Progenitor cell of endocrine pancreas (in vitro differentiated cells): Measurements from ENCODE around the gene CDADC1. TPM values are rescaled to one million over a fixed set of nuclear protein-coding genes. Genes with fewer than 3 reads are reported as not detected.
A peak's percentile ranks its signal among the peaks of the same experiment; 100 is the strongest.

Experiments
- DNase-seq: peaks from one replicate; pipeline ENCODE4 v3.0.0; 2021; ENCODE audit warnings: low spot score; ENCODE audit not compliant: unreplicated experiment
- H3K27ac Mint-ChIP-seq: 2 replicates; pipeline ENCODE4 v1.8.0; 2021; ENCODE audit warnings: mild to moderate bottlenecking, moderate library complexity, mixed read lengths
- H3K27me3 Mint-ChIP-seq: 2 replicates; pipeline ENCODE4 v1.8.0; 2021; ENCODE audit warnings: mixed read lengths
- H3K36me3 Mint-ChIP-seq: 2 replicates; pipeline ENCODE4 v1.8.0; 2022; ENCODE audit warnings: mixed read lengths; ENCODE audit not compliant: insufficient read depth
- H3K4me1 Mint-ChIP-seq: 2 replicates; pipeline ENCODE4 v1.8.0; 2021; ENCODE audit warnings: low read depth, mixed read lengths
- H3K4me3 Mint-ChIP-seq: 2 replicates; pipeline ENCODE4 v1.8.0; 2021; ENCODE audit warnings: low read depth, mild to moderate bottlenecking, moderate library complexity, mixed read lengths
- H3K9me3 Mint-ChIP-seq: 2 replicates; pipeline ENCODE4 v1.8.0; 2021; ENCODE audit warnings: low read depth, mixed read lengths
- total RNA-seq: library from RNA; stranded (reverse); gene quantifications from 2 replicates; pipeline ENCODE4 v1.2.1, GENCODE V29; 2021
- TF ChIP-seq, protein P1 (sequence below): fragments of 200-600 bp; sonication (generic); IDR thresholded peaks from one replicate; pipeline ENCODE4 v1.5.0; 2021; ENCODE audit warnings: antibody characterized with exemption, mild to moderate bottlenecking; ENCODE audit not compliant: unreplicated experiment

The CDADC1 gene
- total RNA-seq, 1 donor from 2014 or later, result 11.7 TPM

DNA sequence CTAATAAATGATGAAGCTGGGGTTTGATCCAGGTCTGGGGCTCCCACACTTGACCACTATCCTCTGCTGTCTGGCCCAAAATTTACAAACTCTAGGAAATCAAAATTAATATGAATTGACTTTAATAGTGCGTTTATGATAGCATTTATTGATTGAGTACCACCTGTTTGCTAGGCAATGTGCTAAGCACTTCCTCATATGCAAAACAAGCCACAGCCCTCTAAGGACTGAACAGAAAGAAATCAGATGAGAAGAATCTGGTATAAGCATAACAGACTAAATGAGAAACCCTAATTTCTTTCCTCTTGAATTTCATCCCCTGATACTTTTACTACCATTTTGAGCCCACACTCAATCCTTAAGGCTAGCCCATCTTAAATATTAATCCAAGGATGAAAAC, 34.2 kb upstream of the CDADC1 start:
- TF ChIP-seq, protein P1, sequence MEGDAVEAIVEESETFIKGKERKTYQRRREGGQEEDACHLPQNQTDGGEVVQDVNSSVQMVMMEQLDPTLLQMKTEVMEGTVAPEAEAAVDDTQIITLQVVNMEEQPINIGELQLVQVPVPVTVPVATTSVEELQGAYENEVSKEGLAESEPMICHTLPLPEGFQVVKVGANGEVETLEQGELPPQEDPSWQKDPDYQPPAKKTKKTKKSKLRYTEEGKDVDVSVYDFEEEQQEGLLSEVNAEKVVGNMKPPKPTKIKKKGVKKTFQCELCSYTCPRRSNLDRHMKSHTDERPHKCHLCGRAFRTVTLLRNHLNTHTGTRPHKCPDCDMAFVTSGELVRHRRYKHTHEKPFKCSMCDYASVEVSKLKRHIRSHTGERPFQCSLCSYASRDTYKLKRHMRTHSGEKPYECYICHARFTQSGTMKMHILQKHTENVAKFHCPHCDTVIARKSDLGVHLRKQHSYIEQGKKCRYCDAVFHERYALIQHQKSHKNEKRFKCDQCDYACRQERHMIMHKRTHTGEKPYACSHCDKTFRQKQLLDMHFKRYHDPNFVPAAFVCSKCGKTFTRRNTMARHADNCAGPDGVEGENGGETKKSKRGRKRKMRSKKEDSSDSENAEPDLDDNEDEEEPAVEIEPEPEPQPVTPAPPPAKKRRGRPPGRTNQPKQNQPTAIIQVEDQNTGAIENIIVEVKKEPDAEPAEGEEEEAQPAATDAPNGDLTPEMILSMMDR, result no peak
- Mint-ChIP-seq H3K4me3 (no peak overlapping the region), H3K4me1 (peaks cover 6% of the 10 kb centered on the region), H3K27me3 (peaks cover 22% of the 10 kb centered on the region), H3K9me3 (no peaks in the 10 kb centered on the region), H3K27ac (no peak overlapping the region), H3K36me3 (peaks cover 17% of the 10 kb centered on the region)
- no peak for DNase-seq

- TF ChIP-seq, protein P1, result no peak
- Mint-ChIP-seq H3K36me3 (peaks cover 17% of the 10 kb centered on the region), H3K9me3 (no peaks in the 10 kb centered on the region), H3K27ac (peak overlapping the region; percentile 2), H3K4me3 (no peak overlapping the region), H3K4me1 (peaks cover 6% of the 10 kb centered on the region), H3K27me3 (peaks cover 29% of the 10 kb centered on the region)
- DNase-seq, result no peak
These were observed 33.5 kb upstream of the CDADC1 start for GRCh38 chr13:49213997-49214916.

GRCh38 chr13:49214917-49215376, 32.8 kb upstream of the CDADC1 start:
- H3K4me3 Mint-ChIP-seq, result no peak overlapping the region
- H3K9me3 Mint-ChIP-seq, result no peaks in the 10 kb centered on the region
- H3K27me3 Mint-ChIP-seq, result peaks cover 35% of the 10 kb centered on the region
- TF ChIP-seq, protein P1, result no peak
- no peak for DNase-seq
- peaks cover 14% of the 10 kb centered on the region for H3K36me3 Mint-ChIP-seq
- peak overlapping the region; percentile 2 for H3K27ac Mint-ChIP-seq
- peaks cover 6% of the 10 kb centered on the region for H3K4me1 Mint-ChIP-seq

DNA sequence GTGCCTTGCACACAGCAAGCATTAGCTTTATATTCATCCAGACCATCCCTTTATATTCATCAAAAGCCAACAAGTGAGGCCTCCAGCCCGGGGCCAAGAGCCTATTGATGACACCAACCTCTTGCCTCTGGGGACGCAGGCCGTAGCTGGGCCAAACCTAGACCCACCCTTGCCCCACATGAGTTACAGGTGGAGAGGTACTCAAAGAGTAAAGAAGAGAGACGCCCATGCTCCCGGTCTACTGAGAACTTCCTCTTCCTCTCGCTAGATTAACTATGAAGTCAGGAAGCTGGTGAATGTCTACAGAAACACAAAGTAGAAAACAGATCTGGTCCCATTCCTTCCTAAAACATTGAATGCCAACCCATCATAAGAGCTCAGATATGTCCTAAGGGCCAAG, 31.4 kb upstream of the CDADC1 start:
- Mint-ChIP-seq H3K36me3 (peaks cover 12% of the 10 kb centered on the region), H3K9me3 (no peaks in the 10 kb centered on the region), H3K27ac (no peak overlapping the region), H3K4me3 (no peak overlapping the region), H3K4me1 (peaks cover 6% of the 10 kb centered on the region), H3K27me3 (peaks cover 42% of the 10 kb centered on the region)
- no peak for DNase-seq
- TF ChIP-seq, protein P1, result no peak

GRCh38 chr13:49217962-49218492, 29.7 kb upstream of the CDADC1 start:
- H3K27ac Mint-ChIP-seq, result no peak overlapping the region
- peaks cover 58% of the 10 kb centered on the region for H3K27me3 Mint-ChIP-seq
- no peaks in the 10 kb centered on the region for H3K9me3 Mint-ChIP-seq
- H3K4me3 Mint-ChIP-seq, result no peak overlapping the region
- H3K36me3 Mint-ChIP-seq, result peaks cover 5% of the 10 kb centered on the region
- DNase-seq, result no peak
- TF ChIP-seq, protein P1, result no peak
- H3K4me1 Mint-ChIP-seq, result peaks cover 6% of the 10 kb centered on the region
